WTC11 (cell line): ENCODE measurements around the gene ZNF592. TPM values are rescaled to one million over a fixed set of nuclear protein-coding genes. Genes with fewer than 3 reads are reported as not detected.

ENCODE experiments used
- ATAC-seq: fragments of 200-7000 bp; cut with Tn5 transposase; 2 replicates; pipeline ENCODE4 v1.10.0; 2021; ENCODE audit warnings: mild to moderate bottlenecking, moderate library complexity
- CTCF ChIA-PET: fragments of 300-600 bp; sonication (Branson Sonifier 250); formaldehyde crosslinking; loops from one replicate; lab custom pipeline; 2021; ENCODE audit warnings: antibody characterized with exemption; lab: Charles Lee
- POLR2A ChIA-PET: fragments of 350-600 bp; sonication (Branson Sonifier 250); formaldehyde crosslinking; loops from one replicate; lab custom pipeline; 2021; ENCODE audit warnings: antibody characterized with exemption; lab: Charles Lee
- DNase-seq: peaks from one replicate; pipeline ENCODE4 v3.0.0; 2021; ENCODE audit warnings: low spot score
- H3K27ac Mint-ChIP-seq: 2 replicates; pipeline ENCODE4 v1.8.0; 2021; ENCODE audit warnings: mixed read lengths
- H3K27me3 Mint-ChIP-seq: 2 replicates; pipeline ENCODE4 v1.8.0; 2021; ENCODE audit warnings: low read depth, mild to moderate bottlenecking, moderate library complexity, mixed read lengths
- H3K36me3 Mint-ChIP-seq: 2 replicates; pipeline ENCODE4 v1.8.0; 2021; ENCODE audit warnings: mixed read lengths
- H3K4me1 Mint-ChIP-seq: 2 replicates; pipeline ENCODE4 v1.8.0; 2022; ENCODE audit warnings: mixed read lengths
- H3K4me3 Mint-ChIP-seq: 2 replicates; pipeline ENCODE4 v1.8.0; 2021; ENCODE audit warnings: mild to moderate bottlenecking, moderate library complexity, mixed read lengths
- H3K9me3 Mint-ChIP-seq: 2 replicates; pipeline ENCODE4 v1.8.0; 2021; ENCODE audit warnings: mixed read lengths
- IRF2 ChIP-seq: sonication (generic); formaldehyde crosslinking; IDR thresholded peaks from 2 replicates; pipeline ENCODE4 v1.8.0; 2022; ENCODE audit warnings: low read depth, missing genetic modification reagents, borderline replicate concordance
- JAZF1 ChIP-seq: fragments of 250-450 bp; sonication (Bioruptor Pico); IDR thresholded peaks from 2 replicates; pipeline ENCODE4 v1.9.0; 2021; ENCODE audit warnings: moderate library complexity, mild to moderate bottlenecking, inconsistent platforms
- KAT7 ChIP-seq: sonication (generic); formaldehyde crosslinking; IDR thresholded peaks from 2 replicates; pipeline ENCODE4 v1.8.1; 2023; ENCODE audit warnings: missing genetic modification reagents, mild to moderate bottlenecking, borderline replicate concordance
- NR2C2 ChIP-seq: sonication (generic); formaldehyde crosslinking; IDR thresholded peaks from 2 replicates; pipeline ENCODE4 v1.8.0; 2022; ENCODE audit warnings: mild to moderate bottlenecking, missing genetic modification reagents
- SOX15 ChIP-seq: fragments of 250-450 bp; sonication (Bioruptor Pico); IDR thresholded peaks from 2 replicates; pipeline ENCODE4 v1.9.0; 2021; ENCODE audit warnings: mild to moderate bottlenecking
- TCF7 ChIP-seq: sonication (generic); formaldehyde crosslinking; IDR thresholded peaks from 2 replicates; pipeline ENCODE4 v1.8.0; 2022; ENCODE audit warnings: mild to moderate bottlenecking, low read depth, missing genetic modification reagents, moderate library complexity
- ZBTB21 ChIP-seq: sonication (generic); formaldehyde crosslinking; IDR thresholded peaks from 2 replicates; pipeline ENCODE4 v1.8.1; 2023; ENCODE audit warnings: mild to moderate bottlenecking, missing genetic modification reagents, borderline replicate concordance
- ZNF138 ChIP-seq: sonication (generic); formaldehyde crosslinking; conservative IDR thresholded peaks from 2 replicates; pipeline ENCODE4 v1.8.1; 2022; ENCODE audit warnings: mild to moderate bottlenecking, moderate library complexity, missing genetic modification reagents
- total RNA-seq: library from RNA; stranded (reverse); gene quantifications from 3 replicates; pipeline ENCODE4 v1.2.3, GENCODE V29; 2021
- TF ChIP-seq, protein P1 (sequence below): fragments of 250-450 bp; sonication (Bioruptor Pico); IDR thresholded peaks from 2 replicates; pipeline ENCODE4 v1.9.0; 2021; ENCODE audit warnings: mild to moderate bottlenecking, borderline replicate concordance
- TF ChIP-seq, protein P2 (sequence below): sonication (generic); formaldehyde crosslinking; IDR thresholded peaks from 2 replicates; pipeline ENCODE4 v1.8.0; 2022; ENCODE audit warnings: mild to moderate bottlenecking, missing genetic modification reagents
- TF ChIP-seq, protein P3 (sequence below): sonication (generic); formaldehyde crosslinking; IDR thresholded peaks from 2 replicates; pipeline ENCODE4 v1.8.1; 2022; ENCODE audit warnings: low read depth, missing genetic modification reagents, borderline replicate concordance
- TF ChIP-seq, protein P4 (sequence below): sonication (generic); formaldehyde crosslinking; IDR thresholded peaks from 2 replicates; pipeline ENCODE4 v1.8.0; 2022; ENCODE audit warnings: mild to moderate bottlenecking, missing genetic modification reagents
- TF ChIP-seq, protein P5 (sequence below): fragments of 250-450 bp; sonication (Bioruptor Pico); IDR thresholded peaks from 2 replicates; pipeline ENCODE4 v1.9.0; 2021; ENCODE audit warnings: mild to moderate bottlenecking
- TF ChIP-seq, protein P6 (sequence below): sonication (generic); formaldehyde crosslinking; IDR thresholded peaks from 2 replicates; pipeline ENCODE4 v1.8.1; 2022; ENCODE audit warnings: mild to moderate bottlenecking, moderate library complexity, missing genetic modification reagents
- TF ChIP-seq, protein P7 (sequence below): sonication (generic); formaldehyde crosslinking; IDR thresholded peaks from 2 replicates; pipeline ENCODE4 v1.8.0; 2022; ENCODE audit warnings: mild to moderate bottlenecking, missing genetic modification reagents
- TF ChIP-seq, protein P8 (sequence below): sonication (generic); formaldehyde crosslinking; IDR thresholded peaks from 2 replicates; pipeline ENCODE4 v1.8.1; 2023; ENCODE audit warnings: mild to moderate bottlenecking, missing genetic modification reagents, moderate library complexity
- TF ChIP-seq, protein P9 (sequence below): sonication (generic); formaldehyde crosslinking; IDR thresholded peaks from 2 replicates; pipeline ENCODE4 v1.8.1; 2023; ENCODE audit warnings: mild to moderate bottlenecking, missing genetic modification reagents
- TF ChIP-seq, protein P10 (sequence below): sonication (generic); formaldehyde crosslinking; IDR thresholded peaks from 2 replicates; pipeline ENCODE4 v1.8.1; 2023; ENCODE audit warnings: mild to moderate bottlenecking, missing genetic modification reagents

The ZNF592 gene
- total RNA-seq, 1 experiment from 2014 or later, result 28.0 TPM

DNA sequence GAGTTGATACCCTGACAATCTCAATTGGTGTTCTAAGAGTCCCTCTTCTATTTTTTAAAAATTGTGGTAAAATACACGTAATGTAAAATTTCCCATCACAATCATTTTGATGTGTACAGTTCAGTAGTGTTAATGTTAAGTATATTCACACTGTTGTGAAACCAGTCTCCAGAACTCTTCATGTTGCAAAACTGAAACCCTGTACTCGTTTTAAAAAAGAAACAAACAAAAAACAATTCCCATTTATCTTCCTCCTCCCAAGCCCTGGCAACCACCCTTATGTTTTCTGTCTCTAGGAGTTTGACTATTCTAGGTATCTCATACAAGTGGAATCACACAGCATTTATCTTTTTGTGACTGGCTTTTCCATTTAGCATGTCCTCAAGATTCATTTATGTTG is 40.1 kb downstream of the ZNF592 start (continued):
- TF ChIP-seq ZNF138 (CRISPR knock-in tag) (no peak), IRF2 (CRISPR knock-in tag) (no peak)
- TF ChIP-seq, protein P1, sequence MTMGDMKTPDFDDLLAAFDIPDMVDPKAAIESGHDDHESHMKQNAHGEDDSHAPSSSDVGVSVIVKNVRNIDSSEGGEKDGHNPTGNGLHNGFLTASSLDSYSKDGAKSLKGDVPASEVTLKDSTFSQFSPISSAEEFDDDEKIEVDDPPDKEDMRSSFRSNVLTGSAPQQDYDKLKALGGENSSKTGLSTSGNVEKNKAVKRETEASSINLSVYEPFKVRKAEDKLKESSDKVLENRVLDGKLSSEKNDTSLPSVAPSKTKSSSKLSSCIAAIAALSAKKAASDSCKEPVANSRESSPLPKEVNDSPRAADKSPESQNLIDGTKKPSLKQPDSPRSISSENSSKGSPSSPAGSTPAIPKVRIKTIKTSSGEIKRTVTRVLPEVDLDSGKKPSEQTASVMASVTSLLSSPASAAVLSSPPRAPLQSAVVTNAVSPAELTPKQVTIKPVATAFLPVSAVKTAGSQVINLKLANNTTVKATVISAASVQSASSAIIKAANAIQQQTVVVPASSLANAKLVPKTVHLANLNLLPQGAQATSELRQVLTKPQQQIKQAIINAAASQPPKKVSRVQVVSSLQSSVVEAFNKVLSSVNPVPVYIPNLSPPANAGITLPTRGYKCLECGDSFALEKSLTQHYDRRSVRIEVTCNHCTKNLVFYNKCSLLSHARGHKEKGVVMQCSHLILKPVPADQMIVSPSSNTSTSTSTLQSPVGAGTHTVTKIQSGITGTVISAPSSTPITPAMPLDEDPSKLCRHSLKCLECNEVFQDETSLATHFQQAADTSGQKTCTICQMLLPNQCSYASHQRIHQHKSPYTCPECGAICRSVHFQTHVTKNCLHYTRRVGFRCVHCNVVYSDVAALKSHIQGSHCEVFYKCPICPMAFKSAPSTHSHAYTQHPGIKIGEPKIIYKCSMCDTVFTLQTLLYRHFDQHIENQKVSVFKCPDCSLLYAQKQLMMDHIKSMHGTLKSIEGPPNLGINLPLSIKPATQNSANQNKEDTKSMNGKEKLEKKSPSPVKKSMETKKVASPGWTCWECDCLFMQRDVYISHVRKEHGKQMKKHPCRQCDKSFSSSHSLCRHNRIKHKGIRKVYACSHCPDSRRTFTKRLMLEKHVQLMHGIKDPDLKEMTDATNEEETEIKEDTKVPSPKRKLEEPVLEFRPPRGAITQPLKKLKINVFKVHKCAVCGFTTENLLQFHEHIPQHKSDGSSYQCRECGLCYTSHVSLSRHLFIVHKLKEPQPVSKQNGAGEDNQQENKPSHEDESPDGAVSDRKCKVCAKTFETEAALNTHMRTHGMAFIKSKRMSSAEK (CRISPR knock-in tag), result no peak
- TF ChIP-seq, protein P2, sequence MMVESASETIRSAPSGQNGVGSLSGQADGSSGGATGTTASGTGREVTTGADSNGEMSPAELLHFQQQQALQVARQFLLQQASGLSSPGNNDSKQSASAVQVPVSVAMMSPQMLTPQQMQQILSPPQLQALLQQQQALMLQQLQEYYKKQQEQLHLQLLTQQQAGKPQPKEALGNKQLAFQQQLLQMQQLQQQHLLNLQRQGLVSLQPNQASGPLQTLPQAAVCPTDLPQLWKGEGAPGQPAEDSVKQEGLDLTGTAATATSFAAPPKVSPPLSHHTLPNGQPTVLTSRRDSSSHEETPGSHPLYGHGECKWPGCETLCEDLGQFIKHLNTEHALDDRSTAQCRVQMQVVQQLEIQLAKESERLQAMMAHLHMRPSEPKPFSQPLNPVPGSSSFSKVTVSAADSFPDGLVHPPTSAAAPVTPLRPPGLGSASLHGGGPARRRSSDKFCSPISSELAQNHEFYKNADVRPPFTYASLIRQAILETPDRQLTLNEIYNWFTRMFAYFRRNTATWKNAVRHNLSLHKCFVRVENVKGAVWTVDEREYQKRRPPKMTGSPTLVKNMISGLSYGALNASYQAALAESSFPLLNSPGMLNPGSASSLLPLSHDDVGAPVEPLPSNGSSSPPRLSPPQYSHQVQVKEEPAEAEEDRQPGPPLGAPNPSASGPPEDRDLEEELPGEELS (CRISPR knock-in tag), result no peak
- TF ChIP-seq, protein P3, sequence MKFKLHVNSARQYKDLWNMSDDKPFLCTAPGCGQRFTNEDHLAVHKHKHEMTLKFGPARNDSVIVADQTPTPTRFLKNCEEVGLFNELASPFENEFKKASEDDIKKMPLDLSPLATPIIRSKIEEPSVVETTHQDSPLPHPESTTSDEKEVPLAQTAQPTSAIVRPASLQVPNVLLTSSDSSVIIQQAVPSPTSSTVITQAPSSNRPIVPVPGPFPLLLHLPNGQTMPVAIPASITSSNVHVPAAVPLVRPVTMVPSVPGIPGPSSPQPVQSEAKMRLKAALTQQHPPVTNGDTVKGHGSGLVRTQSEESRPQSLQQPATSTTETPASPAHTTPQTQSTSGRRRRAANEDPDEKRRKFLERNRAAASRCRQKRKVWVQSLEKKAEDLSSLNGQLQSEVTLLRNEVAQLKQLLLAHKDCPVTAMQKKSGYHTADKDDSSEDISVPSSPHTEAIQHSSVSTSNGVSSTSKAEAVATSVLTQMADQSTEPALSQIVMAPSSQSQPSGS (CRISPR knock-in tag), result no peak
- TF ChIP-seq, protein P4, sequence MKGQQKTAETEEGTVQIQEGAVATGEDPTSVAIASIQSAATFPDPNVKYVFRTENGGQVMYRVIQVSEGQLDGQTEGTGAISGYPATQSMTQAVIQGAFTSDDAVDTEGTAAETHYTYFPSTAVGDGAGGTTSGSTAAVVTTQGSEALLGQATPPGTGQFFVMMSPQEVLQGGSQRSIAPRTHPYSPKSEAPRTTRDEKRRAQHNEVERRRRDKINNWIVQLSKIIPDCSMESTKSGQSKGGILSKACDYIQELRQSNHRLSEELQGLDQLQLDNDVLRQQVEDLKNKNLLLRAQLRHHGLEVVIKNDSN (CRISPR knock-in tag), result no peak
- TF ChIP-seq, protein P5, sequence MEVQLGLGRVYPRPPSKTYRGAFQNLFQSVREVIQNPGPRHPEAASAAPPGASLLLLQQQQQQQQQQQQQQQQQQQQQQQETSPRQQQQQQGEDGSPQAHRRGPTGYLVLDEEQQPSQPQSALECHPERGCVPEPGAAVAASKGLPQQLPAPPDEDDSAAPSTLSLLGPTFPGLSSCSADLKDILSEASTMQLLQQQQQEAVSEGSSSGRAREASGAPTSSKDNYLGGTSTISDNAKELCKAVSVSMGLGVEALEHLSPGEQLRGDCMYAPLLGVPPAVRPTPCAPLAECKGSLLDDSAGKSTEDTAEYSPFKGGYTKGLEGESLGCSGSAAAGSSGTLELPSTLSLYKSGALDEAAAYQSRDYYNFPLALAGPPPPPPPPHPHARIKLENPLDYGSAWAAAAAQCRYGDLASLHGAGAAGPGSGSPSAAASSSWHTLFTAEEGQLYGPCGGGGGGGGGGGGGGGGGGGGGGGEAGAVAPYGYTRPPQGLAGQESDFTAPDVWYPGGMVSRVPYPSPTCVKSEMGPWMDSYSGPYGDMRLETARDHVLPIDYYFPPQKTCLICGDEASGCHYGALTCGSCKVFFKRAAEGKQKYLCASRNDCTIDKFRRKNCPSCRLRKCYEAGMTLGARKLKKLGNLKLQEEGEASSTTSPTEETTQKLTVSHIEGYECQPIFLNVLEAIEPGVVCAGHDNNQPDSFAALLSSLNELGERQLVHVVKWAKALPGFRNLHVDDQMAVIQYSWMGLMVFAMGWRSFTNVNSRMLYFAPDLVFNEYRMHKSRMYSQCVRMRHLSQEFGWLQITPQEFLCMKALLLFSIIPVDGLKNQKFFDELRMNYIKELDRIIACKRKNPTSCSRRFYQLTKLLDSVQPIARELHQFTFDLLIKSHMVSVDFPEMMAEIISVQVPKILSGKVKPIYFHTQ (CRISPR knock-in tag), result no peak

DNA sequence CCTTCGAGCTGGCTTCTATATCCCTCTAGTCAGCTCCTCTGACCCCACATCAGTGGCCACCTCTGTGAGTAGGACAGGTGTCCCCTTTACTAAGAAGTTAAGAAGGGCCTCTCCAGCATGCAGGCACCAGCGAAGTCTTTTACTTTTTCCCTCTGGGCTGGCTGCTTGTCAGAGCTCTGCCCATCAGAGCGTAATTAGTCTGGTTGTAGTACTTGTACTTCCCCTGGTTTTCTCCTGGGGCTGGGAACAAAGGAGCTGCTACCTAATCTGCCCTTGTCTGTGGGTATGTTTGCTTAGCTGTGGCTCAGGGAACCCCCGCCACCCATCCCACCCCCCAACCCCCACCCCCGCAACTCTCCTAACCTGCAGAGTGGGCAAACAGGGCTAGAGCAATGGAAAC is 41.4 kb downstream of the ZNF592 start:
- no peaks in the 10 kb centered on the region for H3K9me3 Mint-ChIP-seq
- H3K4me1 Mint-ChIP-seq, result peaks cover 6% of the 10 kb centered on the region; the same call in 1 of the 2 replicates
- ATAC-seq, result no peak; the same call in none of the 2 replicates
- H3K4me3 Mint-ChIP-seq, result no peak overlapping the region
- no peak overlapping the region for H3K27ac Mint-ChIP-seq
- ChIA-PET POLR2A (interaction anchor here (1.2 kb wide), 1 partner anchor 74 kb away, joined by 3 read pairs; the partner anchor contains the start of gene SEC11A), CTCF (interaction anchor here (1.2 kb wide), 1 partner anchor 89 kb away, joined by 3 read pairs; no protein-coding TSS in a partner anchor)
- H3K36me3 Mint-ChIP-seq, result peaks cover 22% of the 10 kb centered on the region
- no peaks in the 10 kb centered on the region for H3K27me3 Mint-ChIP-seq
- no peak for DNase-seq
- TF ChIP-seq, protein P6, sequence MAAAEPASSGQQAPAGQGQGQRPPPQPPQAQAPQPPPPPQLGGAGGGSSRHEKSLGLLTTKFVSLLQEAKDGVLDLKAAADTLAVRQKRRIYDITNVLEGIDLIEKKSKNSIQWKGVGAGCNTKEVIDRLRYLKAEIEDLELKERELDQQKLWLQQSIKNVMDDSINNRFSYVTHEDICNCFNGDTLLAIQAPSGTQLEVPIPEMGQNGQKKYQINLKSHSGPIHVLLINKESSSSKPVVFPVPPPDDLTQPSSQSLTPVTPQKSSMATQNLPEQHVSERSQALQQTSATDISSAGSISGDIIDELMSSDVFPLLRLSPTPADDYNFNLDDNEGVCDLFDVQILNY, result no peak
- TF ChIP-seq, protein P7, sequence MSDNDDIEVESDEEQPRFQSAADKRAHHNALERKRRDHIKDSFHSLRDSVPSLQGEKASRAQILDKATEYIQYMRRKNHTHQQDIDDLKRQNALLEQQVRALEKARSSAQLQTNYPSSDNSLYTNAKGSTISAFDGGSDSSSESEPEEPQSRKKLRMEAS, result no peak
- TF ChIP-seq JAZF1 (CRISPR knock-in tag) (no peak), SOX15 (CRISPR knock-in tag) (no peak), NR2C2 (no peak), ZBTB21 (CRISPR knock-in tag) (no peak), TCF7 (CRISPR knock-in tag) (no peak), KAT7 (CRISPR knock-in tag) (no peak)
- TF ChIP-seq, protein P8, sequence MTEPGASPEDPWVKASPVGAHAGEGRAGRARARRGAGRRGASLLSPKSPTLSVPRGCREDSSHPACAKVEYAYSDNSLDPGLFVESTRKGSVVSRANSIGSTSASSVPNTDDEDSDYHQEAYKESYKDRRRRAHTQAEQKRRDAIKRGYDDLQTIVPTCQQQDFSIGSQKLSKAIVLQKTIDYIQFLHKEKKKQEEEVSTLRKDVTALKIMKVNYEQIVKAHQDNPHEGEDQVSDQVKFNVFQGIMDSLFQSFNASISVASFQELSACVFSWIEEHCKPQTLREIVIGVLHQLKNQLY, result no peak
- TF ChIP-seq, protein P9, sequence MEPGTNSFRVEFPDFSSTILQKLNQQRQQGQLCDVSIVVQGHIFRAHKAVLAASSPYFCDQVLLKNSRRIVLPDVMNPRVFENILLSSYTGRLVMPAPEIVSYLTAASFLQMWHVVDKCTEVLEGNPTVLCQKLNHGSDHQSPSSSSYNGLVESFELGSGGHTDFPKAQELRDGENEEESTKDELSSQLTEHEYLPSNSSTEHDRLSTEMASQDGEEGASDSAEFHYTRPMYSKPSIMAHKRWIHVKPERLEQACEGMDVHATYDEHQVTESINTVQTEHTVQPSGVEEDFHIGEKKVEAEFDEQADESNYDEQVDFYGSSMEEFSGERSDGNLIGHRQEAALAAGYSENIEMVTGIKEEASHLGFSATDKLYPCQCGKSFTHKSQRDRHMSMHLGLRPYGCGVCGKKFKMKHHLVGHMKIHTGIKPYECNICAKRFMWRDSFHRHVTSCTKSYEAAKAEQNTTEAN (CRISPR knock-in tag), result no peak
- TF ChIP-seq, protein P10, sequence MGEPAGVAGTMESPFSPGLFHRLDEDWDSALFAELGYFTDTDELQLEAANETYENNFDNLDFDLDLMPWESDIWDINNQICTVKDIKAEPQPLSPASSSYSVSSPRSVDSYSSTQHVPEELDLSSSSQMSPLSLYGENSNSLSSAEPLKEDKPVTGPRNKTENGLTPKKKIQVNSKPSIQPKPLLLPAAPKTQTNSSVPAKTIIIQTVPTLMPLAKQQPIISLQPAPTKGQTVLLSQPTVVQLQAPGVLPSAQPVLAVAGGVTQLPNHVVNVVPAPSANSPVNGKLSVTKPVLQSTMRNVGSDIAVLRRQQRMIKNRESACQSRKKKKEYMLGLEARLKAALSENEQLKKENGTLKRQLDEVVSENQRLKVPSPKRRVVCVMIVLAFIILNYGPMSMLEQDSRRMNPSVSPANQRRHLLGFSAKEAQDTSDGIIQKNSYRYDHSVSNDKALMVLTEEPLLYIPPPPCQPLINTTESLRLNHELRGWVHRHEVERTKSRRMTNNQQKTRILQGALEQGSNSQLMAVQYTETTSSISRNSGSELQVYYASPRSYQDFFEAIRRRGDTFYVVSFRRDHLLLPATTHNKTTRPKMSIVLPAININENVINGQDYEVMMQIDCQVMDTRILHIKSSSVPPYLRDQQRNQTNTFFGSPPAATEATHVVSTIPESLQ, result no peak
